Hematopoietic multipotent progenitor cell (in vitro differentiated cells): ENCODE results near the gene SHANK1. TPM values are rescaled to one million over a fixed set of nuclear protein-coding genes. Genes with fewer than 3 reads are reported as not detected.

Experiments used
- DNase-seq, 3 donors: peaks; one replicate each; pipeline ENCODE4 v3.0.0-alpha.2; 2011 to 2015; ENCODE audit warnings: low read depth in 2 of 3, low spot score in 2 of 3
- total RNA-seq: library from RNA; depleted of rRNA; stranded (reverse); fragments of >200 nt; gene quantifications from one replicate; pipeline ENCODE4 v1.2.3, GENCODE V29; 2012

Gene SHANK1
- total RNA-seq, 1 donor: 6.2 TPM

DNA sequence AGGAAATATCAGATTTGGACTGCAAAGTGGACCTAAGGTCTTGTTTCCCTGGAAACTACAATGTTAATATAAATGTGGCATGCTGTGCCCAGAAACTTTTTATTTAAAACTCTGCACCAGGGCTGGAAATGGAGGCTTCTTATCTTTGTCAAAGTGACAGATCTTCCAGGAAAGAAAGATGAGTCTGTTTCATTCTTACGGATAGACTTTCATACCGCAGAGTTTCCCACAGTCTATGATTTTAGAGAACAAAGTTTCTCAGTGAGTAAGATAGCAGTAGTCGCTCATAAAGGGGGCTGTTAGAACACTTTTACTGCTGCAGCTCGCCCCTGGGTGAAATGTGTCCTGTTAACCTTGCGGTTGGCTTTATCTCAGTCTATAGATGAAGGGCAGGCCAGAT lies 10.3 kb upstream of the SHANK1 start:
- DNase-seq: no peak

DNA sequence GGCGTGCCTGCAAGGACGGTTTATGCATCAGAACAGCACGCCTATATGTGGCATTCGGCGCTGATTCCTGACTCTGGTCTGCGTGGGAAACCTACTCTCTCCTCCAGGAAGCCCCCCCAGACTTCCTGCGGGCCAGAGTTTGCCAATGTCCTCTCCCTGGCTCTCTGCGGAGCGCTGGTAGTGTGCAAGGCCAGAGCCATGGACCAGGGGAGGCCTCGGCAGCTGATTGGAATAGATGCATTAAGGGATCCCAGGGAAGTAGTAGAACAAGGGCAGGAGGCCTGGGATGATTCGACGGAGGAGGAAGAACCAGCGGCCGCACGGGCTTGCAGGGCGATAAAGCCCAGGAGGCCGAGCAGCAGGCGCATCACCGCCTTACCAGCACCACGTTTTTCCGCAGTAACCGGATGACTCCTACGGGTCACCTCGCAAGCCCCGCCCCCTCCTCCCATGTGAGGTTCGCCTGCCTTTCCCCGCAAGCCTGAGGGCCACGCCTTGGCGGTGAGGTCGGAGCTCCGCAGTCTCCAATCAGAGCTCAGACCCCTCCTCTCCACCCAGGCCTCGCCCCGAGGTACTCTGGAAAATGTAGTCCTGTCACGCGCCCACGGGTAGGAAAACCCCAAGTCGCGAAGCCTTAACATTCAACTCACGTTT lies 8.6 kb upstream of the SHANK1 start:
- DNase-seq: peak in 2 of 3 donors; percentile 91 to 93

DNA sequence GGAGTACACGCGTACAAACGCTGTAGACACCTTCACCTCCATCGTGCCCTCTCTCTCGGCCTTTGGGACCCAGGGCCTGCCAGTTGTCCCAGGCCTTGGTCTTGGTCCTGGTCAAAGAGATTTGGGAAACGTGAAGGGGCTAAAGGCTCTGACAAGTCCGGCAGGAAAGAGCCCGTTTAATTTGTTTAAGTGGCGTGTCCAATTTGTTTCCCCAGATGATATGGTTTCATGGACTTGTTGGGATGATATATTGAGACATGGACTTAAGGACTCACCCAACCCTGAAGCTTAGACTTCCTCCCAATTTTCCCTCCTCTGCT lies 6.3 kb upstream of the SHANK1 start:
- DNase-seq: no peak

DNA sequence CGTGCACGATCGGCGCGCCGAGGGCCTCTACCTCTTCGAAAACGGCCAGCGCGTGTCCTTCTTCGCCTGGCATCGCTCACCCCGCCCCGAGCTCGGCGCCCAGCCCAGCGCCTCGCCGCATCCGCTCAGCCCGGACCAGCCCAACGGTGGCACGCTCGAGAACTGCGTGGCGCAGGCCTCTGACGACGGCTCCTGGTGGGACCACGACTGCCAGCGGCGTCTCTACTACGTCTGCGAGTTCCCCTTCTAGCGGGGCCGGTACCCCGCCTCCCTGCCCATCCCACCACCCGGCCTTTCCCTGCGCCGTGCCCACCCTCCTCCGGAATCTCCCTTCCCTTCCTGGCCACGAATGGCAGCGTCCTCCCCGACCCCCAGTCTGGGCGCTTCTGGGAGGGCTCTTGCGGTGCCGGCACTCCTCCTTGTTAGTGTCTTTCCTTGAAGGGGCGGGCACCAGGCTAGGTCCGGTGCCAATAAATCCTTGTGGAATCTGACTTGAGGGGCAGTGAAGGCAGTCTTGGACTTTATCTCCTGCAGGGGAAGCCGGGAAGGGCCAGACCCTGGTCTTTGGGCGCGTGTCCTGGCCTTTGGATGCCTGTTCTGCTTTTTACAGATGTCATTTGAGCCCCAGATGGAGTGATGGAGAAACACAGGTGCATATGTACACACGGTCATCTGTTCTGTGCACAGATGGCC lies 5.8 kb upstream of the SHANK1 start:
- no peak for DNase-seq

DNA sequence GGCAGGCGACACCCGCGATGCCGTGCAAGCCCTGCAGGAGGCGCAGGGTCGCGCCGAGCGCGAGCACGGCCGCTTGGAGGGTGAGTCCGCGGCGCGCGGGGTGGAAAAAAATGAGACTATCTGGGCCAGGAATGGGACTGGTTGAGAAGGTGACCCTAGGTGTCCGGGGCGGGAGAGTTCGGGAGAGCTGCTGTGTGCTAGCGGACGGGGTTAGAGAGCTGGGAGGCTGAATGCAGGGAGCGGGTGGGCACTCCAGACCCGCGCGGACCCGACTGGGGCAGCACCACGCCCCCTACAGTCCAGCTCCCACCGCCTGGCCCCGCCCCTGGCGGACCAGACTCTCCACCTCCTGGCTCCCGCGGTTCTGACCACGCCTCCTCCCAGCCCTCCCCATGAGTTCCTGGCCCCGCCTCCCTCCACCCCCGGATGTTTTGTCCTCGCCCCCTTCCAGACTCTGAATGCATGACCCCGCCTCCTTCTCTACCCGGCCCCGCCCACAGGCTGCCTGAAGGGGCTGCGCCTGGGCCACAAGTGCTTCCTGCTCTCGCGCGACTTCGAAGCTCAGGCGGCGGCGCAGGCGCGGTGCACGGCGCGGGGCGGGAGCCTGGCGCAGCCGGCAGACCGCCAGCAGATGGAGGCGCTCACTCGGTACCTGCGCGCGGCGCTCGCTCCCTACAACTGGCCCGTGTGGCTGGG lies 5.1 kb upstream of the SHANK1 start:
- DNase-seq: peak; percentile 44 to 100 (median 99)

DNA sequence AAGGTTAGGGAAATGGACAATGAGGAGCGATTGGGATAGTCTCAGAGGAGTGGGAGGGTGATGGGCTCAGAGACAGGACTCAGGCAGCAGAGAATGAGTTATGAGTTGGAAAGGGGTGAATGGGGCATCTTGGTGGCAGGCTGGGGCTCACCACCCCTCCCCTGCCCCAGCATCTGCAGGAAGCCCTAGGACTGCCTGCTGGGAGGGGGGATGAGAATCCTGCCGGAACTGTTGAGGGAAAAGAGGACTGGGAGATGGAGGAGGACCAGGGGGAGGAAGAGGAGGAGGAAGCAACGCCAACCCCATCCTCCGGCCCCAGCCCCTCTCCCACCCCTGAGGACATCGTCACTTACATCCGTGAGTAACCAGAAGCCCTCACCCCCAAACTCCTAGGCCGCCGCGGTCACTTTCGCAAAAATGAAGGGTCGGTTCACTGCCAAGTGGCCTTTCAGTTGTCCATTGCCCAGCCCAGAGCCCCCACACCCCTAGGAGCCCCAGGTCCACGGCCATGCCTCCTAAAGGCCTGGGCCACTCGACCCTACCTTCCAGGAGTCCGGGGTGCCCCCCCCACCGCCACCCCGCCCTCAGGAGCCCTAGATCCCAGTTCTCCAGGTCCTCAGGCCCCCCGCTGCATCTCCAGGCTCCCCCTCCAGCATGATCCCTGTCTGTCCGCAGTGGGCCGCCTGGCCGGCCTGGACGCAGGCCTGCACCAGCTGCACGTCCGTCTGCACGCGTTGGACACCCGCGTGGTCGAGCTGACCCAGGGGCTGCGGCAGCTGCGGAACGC lies 4.3 kb upstream of the SHANK1 start:
- no peak for DNase-seq

DNA sequence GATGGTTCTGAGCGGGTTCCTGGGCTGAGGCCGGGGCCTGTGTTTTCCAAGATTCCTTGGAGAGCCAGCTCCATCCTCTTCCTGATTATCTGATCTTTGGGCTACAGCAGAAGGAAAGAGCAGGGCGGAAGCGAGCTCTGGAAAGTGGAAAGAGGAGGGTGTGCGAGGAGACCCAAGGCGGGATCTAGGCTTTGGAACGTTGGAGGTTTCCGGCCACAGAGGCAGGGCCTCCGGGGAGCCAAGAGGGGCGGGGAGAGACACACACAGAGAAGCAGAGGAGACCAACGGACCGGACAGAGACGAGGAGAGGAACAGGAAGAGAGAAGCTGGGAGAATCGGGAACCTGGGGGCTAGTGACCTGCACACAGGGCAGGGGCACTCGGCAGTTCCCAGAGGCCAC lies 3.5 kb upstream of the SHANK1 start, which contains the start of gene CLEC11A:
Gene CLEC11A, plus strand, starts transcription at position 296 of the 400 bp plus-strand sequence. CDS start 162 bp downstream, outside the sequence.
- DNase-seq: no peak

DNA sequence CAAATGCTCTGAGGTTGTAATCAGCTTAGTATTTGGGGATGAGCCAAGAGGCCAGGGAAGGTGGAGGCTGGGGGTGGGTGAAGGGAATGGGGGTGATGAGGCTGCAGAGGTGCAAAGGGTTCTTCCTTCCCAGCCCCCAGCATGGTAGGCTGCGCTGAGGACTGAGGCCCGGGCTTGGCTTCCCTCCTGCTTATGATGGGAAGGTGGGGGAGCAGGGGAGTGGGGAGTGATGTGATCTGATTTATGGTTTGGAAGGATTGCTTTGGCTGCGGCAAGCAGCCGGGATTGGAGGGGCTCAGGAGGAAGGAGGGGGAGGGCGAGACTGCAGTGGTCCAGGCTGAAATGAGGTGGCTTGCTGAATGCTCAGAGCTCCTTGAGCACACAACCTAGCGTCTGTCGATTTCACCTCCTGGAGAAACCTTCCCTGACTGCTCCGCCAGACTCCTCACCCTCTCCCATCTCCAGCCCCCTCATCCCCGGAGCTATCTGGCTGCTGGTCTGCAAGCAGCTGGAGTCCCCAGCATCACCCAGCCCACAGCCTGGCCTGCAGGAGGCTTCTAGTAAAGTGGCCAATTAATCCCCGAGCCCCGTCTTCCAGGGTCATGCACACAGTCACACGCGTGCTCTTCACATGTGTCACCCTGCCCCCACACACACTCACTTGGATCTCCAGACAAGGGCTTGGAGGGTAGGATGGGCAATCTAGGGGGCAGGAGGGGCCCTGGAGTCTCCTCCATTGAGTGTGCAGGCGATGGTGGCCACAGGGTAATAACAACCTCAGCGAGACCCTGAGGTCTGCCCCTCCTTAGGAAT lies 2.8 kb upstream of the SHANK1 start:
- no peak for DNase-seq

DNA sequence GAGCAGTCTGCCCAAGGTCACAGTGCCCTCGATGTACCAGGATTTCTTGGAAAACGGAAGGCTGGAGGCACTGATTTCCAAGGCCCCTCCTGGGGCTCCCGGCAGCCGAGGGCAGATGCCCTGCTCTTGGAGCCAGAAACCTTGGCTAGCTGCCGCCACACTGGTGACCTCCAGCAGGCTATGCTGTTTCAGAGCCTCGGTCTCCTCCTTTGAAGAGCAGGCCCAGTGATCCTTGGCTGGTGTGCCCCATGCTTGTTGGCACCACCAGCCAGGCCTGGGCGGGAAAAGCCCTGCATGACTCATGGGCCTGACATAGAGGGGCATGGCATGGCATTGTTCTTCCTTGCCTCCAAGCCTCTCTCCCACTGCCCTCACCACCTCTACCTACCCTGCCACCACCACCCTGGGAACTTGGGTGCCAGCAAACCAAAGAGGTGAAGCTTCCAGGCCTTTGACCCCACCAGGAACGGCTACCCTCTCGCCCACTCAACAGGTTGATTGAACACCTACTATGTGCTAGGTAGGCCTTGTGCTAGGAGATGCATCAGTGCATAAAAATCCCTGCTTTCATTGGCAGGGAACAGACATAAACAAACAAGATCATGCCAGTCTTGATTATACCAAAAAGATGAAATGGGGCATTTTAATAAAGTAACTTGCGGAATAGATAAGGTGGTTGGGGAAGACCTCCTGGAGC lies 2.0 kb upstream of the SHANK1 start:
- DNase-seq: no peak

DNA sequence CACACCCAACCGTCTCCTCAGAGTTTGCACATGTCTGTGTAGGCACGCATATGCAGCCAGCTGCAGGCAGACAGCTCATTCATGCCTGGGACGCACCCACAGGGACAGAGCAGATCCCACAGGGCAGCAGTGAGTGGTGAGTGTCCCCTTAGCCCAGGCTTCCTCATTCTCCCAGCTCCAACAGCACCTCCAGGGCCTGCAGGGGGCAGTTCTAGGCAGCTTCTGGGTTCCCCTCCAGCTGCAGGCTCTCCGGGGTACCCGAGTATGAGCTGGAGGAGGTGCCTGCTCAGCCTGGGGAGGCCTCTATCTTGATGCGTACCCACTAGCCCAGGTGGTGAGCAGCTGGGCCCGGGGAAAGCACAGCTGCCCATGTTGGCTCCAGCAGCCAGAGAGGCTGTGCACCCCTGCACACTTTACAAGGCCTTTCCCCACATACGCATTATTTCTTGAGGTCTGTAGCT lies 1.3 kb upstream of the SHANK1 start:
- peak in 2 of 3 donors; percentile 47 to 61 for DNase-seq

DNA sequence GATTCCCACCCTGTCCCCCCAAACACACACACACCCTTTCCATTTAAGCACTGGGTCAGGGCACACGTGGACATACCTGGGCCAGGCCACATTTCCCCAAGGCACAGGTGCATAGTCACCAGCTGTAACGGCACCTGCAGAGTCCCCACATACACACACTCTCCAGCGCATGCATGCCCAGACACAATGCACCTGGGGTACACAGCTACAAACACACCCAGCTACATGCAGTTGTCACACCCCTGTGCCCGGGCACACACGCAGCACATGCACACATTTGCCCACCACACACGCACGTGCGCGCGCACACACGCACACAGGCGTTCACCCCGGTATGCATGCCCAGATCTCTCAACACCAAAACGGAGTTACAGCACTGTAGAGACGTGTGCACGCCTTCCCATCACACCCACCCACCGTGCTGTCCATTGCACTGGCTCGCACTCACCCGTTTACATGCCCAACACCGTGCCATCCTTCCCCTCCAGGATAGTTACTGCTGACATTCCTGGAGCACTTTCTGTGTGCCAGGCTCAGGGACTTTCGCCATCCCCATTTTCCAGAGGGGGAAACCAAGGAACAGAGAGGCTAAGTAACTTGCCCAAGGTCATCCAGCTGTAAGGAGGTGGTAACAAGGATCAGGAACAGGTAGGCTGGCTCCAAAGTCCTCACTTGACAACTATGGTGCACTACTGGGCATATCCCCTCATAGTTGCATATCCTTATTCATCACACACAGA lies 749 bp upstream of the SHANK1 start:
- no peak for DNase-seq

DNA sequence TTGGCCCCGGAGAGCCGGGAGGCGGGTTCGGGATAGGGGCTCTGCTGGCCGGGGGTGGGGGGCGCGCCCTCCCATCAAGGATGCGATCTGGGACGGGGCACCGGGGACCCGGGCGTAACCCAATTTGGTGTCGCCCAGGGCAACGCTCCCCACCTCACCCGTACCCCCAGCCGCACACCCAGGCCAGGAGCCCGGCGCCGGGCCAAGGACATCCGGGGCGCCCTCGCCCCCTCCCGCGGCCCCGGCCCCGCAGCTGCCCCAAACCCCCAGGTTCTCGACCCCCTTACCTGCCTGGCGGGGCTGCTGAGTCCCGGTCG lies 525 bp downstream of the SHANK1 start:
- no peak for DNase-seq

DNA sequence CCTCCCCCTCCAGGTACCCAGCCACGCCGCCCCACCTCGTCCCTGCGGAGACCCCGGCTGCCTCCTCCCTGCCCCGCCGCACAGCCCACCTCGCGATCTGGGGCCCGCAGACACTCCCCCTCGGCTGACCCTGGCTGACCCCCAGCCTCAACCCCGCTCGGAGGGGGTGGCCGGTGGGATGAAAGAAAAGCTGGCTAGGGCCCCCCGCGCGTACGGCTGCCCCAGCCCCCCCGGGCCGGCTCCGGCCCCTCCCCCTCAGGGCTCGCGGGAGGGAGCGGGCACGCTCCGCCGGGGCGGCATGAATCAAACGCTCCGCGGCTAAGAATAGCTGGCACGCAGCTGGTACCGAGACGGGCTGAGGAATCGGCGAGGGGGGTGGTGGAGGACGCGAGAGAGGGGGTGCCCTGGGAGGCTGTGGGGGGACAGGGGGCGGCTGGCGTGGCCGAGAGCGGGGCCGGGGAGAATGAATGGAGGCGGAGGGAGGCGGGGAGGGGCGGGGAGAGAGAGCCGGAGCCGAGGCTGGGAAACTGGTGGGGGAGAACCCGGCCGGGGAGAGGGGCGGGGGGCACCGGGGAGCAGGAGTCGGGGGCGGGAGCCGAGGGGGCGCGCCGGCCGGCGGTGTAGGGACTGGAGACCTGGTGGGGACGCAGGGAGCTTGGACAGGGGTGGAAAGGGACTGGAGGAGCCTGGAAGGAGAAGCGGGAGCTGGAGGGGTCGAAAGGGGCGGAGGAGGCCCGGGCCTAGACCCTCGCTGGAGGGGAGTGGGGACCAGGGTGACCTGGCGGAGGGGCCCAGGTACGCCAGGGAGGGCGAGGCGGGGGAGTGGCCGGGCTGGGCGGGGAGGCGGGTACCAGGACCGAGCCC lies 1.1 kb downstream of the SHANK1 start:
- DNase-seq: no peak

DNA sequence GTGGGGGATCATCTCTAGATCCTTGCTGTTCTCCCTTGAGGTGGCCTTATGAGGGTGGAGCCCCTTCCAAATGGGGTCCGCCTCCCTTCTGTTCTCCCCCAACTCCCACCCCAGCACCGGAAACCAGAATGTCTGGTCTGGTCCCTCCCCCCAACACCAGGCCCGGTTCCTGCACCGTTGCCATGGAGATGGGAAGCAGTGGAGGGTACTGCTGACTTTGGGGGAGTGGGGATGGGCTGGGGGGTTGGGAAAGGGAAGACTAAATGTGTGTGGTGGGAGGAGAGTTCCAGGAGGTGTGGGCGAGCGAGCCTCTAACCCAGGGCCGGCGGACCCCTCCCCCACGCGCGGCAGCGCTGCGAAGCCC lies 1.7 kb downstream of the SHANK1 start:
- no peak for DNase-seq

DNA sequence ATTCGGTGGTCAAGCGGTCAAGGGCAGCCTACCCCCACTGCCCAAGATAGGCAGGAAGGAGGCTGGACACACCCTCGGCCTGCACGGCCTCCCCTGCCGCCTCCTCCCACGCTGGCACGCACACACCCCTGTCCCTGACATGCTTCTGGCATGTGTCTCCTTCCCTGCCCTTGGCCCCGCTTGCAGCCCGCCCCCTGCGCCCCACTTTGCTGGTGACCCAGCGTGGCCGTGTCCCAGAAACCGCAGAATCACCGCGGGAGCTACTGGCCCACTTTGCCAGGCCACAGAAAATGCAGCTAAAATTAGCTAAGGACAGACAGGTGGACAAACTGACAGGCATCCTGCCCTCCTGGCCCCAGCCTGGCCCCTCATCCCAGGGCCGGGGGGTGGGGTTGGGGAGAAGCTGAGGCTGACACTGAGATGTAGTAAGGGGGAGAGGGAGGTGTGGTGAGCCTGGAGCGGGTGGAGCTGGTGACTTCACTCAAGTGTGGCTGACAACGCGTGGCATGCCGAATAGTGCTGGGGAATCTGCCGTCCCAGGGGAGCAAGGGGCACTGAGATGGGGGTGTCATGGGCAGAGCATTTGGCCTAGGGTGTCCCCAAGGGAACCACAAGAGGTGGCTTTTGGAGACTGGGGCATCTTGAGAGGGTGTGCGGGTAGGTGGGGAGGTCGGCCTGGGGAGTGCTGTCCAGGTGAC lies 2.4 kb downstream of the SHANK1 start:
- no peak for DNase-seq

DNA sequence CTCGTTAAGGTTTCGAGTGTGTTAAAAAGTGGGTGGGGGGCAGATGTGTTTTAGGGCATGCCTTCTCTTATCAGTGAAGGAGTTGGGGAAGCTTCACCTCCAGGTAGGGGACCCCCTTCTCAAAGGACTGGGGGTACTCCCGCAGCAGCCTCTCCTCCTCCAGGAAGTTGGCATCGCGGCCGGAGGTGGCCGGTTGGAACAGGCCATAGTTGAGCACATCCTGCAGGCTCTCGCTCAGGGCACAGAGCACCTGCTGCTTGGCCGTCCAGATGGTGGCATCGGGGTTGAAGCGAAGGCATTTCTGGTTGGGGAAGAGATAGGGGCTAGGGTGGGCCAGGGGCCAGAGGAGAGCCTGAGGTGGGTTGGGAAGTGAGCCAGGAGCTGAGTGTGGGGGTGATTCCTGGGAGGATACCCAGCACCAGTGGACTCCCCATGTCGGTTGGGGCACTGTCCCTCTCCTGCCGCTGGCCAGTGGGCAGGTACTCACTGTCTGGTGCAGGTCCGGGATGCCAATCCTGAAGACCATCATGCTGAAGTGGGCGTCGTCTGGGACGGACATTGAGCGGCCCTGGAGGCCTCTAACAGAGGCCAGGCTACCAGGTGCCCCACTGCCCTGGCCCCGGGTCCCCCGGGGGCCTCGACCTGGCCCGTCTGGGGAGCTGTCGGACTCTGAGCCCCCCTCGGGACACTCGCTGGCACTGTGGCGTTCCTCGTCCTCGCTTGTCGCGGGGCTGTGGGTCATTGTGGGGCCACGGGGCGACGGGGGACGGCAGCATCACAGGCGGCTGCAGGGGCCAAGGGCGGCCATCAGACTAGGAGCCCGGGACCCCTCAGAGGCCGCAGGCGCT lies 3.2 kb downstream of the SHANK1 start:
- no peak for DNase-seq
